GM19468 (cell line): ENCODE results near the gene ARHGEF12.

ENCODE experiments used
- ATAC-seq: cut with Tn5 transposase; IDR thresholded peaks from one replicate; pipeline ENCODE4 v1.9.1; 2021; ENCODE audit warnings: mild to moderate bottlenecking, moderate library complexity, moderate number of reproducible peaks; ENCODE audit not compliant: unreplicated experiment; ENCODE audit errors: extremely low read depth

ARHGEF12 gene

GRCh38 chr11:120317689-120318480 is 18.3 kb upstream of the ARHGEF12 start:
- ATAC-seq: no peak

GRCh38 chr11:120318906-120319305 is 17.3 kb upstream of the ARHGEF12 start:
- no peak for ATAC-seq

- ATAC-seq: no peak
These were observed 11.0 kb upstream of the ARHGEF12 start, which contains the start of gene TLCD5 for GRCh38 chr11:120324932-120325810. Gene TLCD5, plus strand, starts transcription at chr11:120325299. Its CDS starts 2,143 bp downstream, at chr11:120327442.

GRCh38 chr11:120326228-120326627 is 10.0 kb upstream of the ARHGEF12 start:
- ATAC-seq: no peak

- no peak for ATAC-seq
These were observed 9.3 kb upstream of the ARHGEF12 start for GRCh38 chr11:120326845-120327281.

- no peak for ATAC-seq
These were observed 8.9 kb upstream of the ARHGEF12 start for GRCh38 chr11:120327311-120327710.

GRCh38 chr11:120329556-120329955 is 6.7 kb upstream of the ARHGEF12 start:
- ATAC-seq: no peak

GRCh38 chr11:120330045-120330444 is 6.2 kb upstream of the ARHGEF12 start:
- ATAC-seq: no peak

GRCh38 chr11:120331301-120331996 is 4.8 kb upstream of the ARHGEF12 start:
- no peak for ATAC-seq

GRCh38 chr11:120332822-120333716 is 3.1 kb upstream of the ARHGEF12 start:
- ATAC-seq: no peak

GRCh38 chr11:120333801-120334200 is 2.4 kb upstream of the ARHGEF12 start:
- no peak for ATAC-seq

- ATAC-seq: no peak
These were observed 1.9 kb upstream of the ARHGEF12 start for GRCh38 chr11:120334332-120334731.

- no peak for ATAC-seq
These were observed 1.2 kb upstream of the ARHGEF12 start for GRCh38 chr11:120334894-120335462.

GRCh38 chr11:120335556-120335907 is 681 bp upstream of the ARHGEF12 start:
- ATAC-seq: peak; percentile 7

- no peak for ATAC-seq
These were observed 585 bp downstream of the ARHGEF12 start for GRCh38 chr11:120336641-120337354.

GRCh38 chr11:120337355-120338106 is 1.3 kb downstream of the ARHGEF12 start:
- no peak for ATAC-seq

- no peak for ATAC-seq
These were observed 2.1 kb downstream of the ARHGEF12 start for GRCh38 chr11:120338107-120338933.
